Psoas muscle (tissue), 8 donors: ENCODE measurements around the gene UBE2U. TPM values are rescaled to one million over a fixed set of nuclear protein-coding genes. Genes with fewer than 3 reads are reported as not detected.

Source experiments
- ATAC-seq, 4 donors: fragments of 200-7000 bp; cut with Tn5 transposase; one replicate each; pipeline ENCODE4 v1.9.1; 2020; ENCODE audit warnings: moderate library complexity in 3 of 4, mild to moderate bottlenecking in 2 of 4
- DNase-seq, 2 donors: peaks; one replicate each; pipeline ENCODE4 v3.0.0-alpha.2; 2020
- H3K27ac ChIP-seq: fragments of 200-600 bp; one replicate; pipeline ENCODE4 v1.8.0; 2022
- H3K27me3 ChIP-seq, 3 donors: fragments of 200-600 bp in 1 of 3; one replicate each; pipeline versions ENCODE4 v1.6.1 to v1.8.0; 2013 to 2022; ENCODE audit warnings: low read length in 2 of 3, mild to moderate bottlenecking in 2 of 3, moderate library complexity in 1 of 3; ENCODE audit not compliant: insufficient read depth in 3 of 3
- H3K36me3 ChIP-seq, 2 donors: fragments of 200-600 bp in 1 of 2; one replicate each; pipeline versions ENCODE4 v1.6.1 to v1.8.0; 2013 to 2022; ENCODE audit warnings: low read depth in 1 of 2, mild to moderate bottlenecking in 1 of 2, moderate library complexity in 1 of 2; ENCODE audit not compliant: insufficient read depth in 1 of 2
- H3K4me1 ChIP-seq: fragments of 200-600 bp; one replicate; pipeline ENCODE4 v1.8.0; 2022
- H3K4me3 ChIP-seq: fragments of 200-600 bp; one replicate; pipeline ENCODE4 v1.8.0; 2022; ENCODE audit warnings: mild to moderate bottlenecking
- H3K9me3 ChIP-seq: fragments of 200-600 bp; one replicate; pipeline ENCODE4 v1.8.0; 2022
- WGBS, 3 donors: extraction: QIAGEN DNeasy Blood & Tissue Kit; methylation state at CpG; one replicate each; pipeline versions ENCODE4 v1.1.6 to v1.1.7; 2013; 5-methylcytosine and 5-hydroxymethylcytosine counted together
- intact Hi-C, 2 donors: fragments of 100-400 bp; cut with DNase I; formaldehyde crosslinking; loops; one replicate each; pipeline versions ENCODE4 v1.11.0 to v1.14.2; 2022
- polyA plus RNA-seq, 3 donors: library from polyadenylated mRNA; stranded (reverse); fragments of 200-250 nt; gene quantifications; one replicate each; pipeline ENCODE4 v1.2.3, GENCODE V29; 2013
- total RNA-seq, 4 donors: library from RNA; stranded (reverse); fragmentation: NEBNext Ultra II Directional in 2 of 4; extraction: Animal tissue kit (Norgen Biotek cat#: 25700) in 2 of 4; gene quantifications; one replicate each; pipeline versions ENCODE4 v1.2.1 to v1.2.4, GENCODE V29; 2021 to 2023
- TF ChIP-seq, protein P1 (sequence below): fragments of 200-600 bp; IDR thresholded peaks from one replicate; pipeline ENCODE4 v1.8.0; 2022; ENCODE audit warnings: antibody characterized with exemption
- donor health status: healthy with polysubstance abuse.
- donor health status: DM: no; HTN: no; CAD: no; lungs with moderate emphysema.
- donor health status: Bipolar disorder and iron deficiency.
- donor health status: healthy.
- donor health status: DM: yes; HTN: yes; CAD: no.
- donor health status: DM: no; HTN: no; CAD: no.
- donor health status: DM: no; HTN: no; CAD: no.
- donor health status: DM: yes; HTN: yes; CAD: no.

The UBE2U gene
- total and polyA plus RNA-seq, 7 donors = not detected

GRCh38 chr1:64199154-64199553, 4.3 kb upstream of the UBE2U start:
- no peak for DNase-seq
- Histone ChIP-seq H3K4me3 (no peak overlapping the region), H3K9me3 (no peaks in the 10 kb centered on the region), H3K27me3 (no peaks in the 10 kb centered on the region), H3K4me1 (no peaks in the 10 kb centered on the region), H3K36me3 (no peaks in the 10 kb centered on the region), H3K27ac (no peak overlapping the region)
- WGBS, 3 donors = 46 to 56% (median 54%) methylated on average over 2 of the region's 2 CpGs
- intact Hi-C loops = no loop called here
- no peak for ATAC-seq
- TF ChIP-seq, protein P1, sequence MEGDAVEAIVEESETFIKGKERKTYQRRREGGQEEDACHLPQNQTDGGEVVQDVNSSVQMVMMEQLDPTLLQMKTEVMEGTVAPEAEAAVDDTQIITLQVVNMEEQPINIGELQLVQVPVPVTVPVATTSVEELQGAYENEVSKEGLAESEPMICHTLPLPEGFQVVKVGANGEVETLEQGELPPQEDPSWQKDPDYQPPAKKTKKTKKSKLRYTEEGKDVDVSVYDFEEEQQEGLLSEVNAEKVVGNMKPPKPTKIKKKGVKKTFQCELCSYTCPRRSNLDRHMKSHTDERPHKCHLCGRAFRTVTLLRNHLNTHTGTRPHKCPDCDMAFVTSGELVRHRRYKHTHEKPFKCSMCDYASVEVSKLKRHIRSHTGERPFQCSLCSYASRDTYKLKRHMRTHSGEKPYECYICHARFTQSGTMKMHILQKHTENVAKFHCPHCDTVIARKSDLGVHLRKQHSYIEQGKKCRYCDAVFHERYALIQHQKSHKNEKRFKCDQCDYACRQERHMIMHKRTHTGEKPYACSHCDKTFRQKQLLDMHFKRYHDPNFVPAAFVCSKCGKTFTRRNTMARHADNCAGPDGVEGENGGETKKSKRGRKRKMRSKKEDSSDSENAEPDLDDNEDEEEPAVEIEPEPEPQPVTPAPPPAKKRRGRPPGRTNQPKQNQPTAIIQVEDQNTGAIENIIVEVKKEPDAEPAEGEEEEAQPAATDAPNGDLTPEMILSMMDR = no peak

- ATAC-seq (no peak), DNase-seq (no peak)
- TF ChIP-seq, protein P1 = no peak
- no peaks in the 10 kb centered on the region for H3K27me3 ChIP-seq
- WGBS, 3 donors = 40 to 88% (median 41%) methylated on average over 1 of the region's 1 CpG
- H3K4me1 ChIP-seq = no peaks in the 10 kb centered on the region
- no peak overlapping the region for H3K27ac ChIP-seq
- H3K4me3 ChIP-seq = no peak overlapping the region
- H3K9me3 ChIP-seq = no peaks in the 10 kb centered on the region
- intact Hi-C loops = no loop called here
- no peaks in the 10 kb centered on the region for H3K36me3 ChIP-seq
Measured at GRCh38 chr1:64200064-64200463, 3.4 kb upstream of the UBE2U start.

DNA sequence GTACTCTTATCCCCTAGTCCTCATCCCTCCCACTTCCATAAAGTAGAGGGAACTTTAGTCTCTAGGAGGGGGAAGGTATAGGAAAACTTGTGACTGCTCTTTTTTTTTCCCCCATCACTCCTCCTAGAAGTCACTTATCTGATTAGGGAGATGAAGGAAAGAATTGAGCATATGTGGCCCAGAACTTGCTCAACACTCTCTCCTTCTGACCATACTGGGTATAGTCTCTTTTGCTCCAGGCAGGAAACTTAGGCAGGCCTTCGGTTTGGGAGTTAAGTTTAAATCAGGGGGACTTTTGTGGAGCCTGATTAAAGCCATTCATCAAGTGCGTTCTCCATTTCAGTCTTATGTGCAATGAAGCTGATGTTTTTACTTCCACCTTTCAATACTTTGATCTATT, 5.8 kb downstream of the UBE2U start:
- Histone ChIP-seq H3K4me1 (no peaks in the 10 kb centered on the region), H3K4me3 (no peak overlapping the region), H3K36me3 (no peaks in the 10 kb centered on the region), H3K27me3 (no peaks in the 10 kb centered on the region), H3K27ac (no peak overlapping the region), H3K9me3 (no peaks in the 10 kb centered on the region)
- TF ChIP-seq, protein P1 = no peak
- no peak for DNase-seq
- no peak for ATAC-seq
- 68 to 73% (median 69%) methylated on average over 2 of the region's 2 CpGs for WGBS, 3 donors
- intact Hi-C loops = no loop called here

- DNase-seq = no peak
- Histone ChIP-seq H3K27me3 (no peaks in the 10 kb centered on the region), H3K4me3 (no peak overlapping the region), H3K9me3 (no peaks in the 10 kb centered on the region), H3K27ac (no peak overlapping the region), H3K4me1 (no peaks in the 10 kb centered on the region), H3K36me3 (no peaks in the 10 kb centered on the region)
- ATAC-seq = no peak
- intact Hi-C loops = no loop called here
- TF ChIP-seq, protein P1 = no peak
Measured at GRCh38 chr1:64212031-64212430, 8.6 kb downstream of the UBE2U start.

- H3K27me3 ChIP-seq = no peaks in the 10 kb centered on the region
- TF ChIP-seq, protein P1 = no peak
- 73 to 82% (median 78%) methylated on average over 3 of the region's 3 CpGs for WGBS, 3 donors
- no peaks in the 10 kb centered on the region for H3K9me3 ChIP-seq
- no peak overlapping the region for H3K4me3 ChIP-seq
- intact Hi-C loops = no loop called here
- no peaks in the 10 kb centered on the region for H3K4me1 ChIP-seq
- H3K36me3 ChIP-seq = no peaks in the 10 kb centered on the region
- DNase-seq = no peak
- no peak overlapping the region for H3K27ac ChIP-seq
- no peak for ATAC-seq
Measured at GRCh38 chr1:64215576-64215975, 12.2 kb downstream of the UBE2U start.
